Fibroblast of lung (primary cell): ENCODE results near the gene KIF26B.

Source experiments
- EZH2 ChIP-seq: IDR thresholded peaks from 2 replicates; pipeline ENCODE4 v1.5.1; 2012; ENCODE audit warnings: low read length, control low read depth, mild to moderate bottlenecking; ENCODE audit errors: missing control alignments
- TF ChIP-seq, protein P1 (sequence below), 2 donors: IDR thresholded peaks in 1 of 2; conservative IDR thresholded peaks in 1 of 2; 1 replicate in 1 of 2; 2 replicates in 1 of 2; pipeline ENCODE4 v1.5.1; 2011 to 2012; ENCODE audit warnings: low read length in 2 of 2, control low read depth in 1 of 2, inconsistent platforms in 1 of 2, low read depth in 1 of 2, mild to moderate bottlenecking in 1 of 2

DNA sequence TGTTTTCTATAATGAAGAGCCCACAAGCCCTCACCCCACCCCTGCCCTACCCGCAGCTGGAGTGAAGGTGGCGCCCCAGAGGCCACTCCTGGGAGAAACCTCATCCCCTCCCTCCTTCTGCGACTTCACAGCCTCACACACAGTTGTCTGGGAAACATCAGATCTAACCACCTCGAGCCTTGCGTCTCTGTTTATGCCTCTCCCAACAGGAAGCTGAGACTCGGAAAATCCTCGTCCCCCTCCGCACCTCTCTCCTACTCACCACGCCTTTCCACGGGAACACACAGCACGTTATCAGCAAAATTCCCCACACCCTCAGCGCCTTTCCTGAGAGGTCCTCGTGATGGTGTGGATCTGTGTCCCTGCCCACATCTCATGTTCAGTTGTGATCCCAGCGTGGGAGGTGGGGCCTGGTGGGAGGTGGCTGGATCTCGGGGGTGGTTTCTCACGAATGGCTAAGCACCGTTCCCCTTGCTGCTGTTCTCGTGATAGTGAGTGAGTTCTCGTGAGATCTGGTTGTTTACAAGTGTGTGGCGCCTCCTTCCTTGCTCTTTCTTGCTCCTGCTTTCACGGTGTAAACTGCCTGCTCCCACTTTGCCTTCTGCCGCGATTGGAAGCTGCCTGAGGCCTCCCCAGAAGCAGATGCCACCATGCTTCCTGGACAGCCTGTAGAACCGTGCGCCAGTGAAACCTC is 190.6 kb downstream of the KIF26B start:
- TF ChIP-seq, protein P1, sequence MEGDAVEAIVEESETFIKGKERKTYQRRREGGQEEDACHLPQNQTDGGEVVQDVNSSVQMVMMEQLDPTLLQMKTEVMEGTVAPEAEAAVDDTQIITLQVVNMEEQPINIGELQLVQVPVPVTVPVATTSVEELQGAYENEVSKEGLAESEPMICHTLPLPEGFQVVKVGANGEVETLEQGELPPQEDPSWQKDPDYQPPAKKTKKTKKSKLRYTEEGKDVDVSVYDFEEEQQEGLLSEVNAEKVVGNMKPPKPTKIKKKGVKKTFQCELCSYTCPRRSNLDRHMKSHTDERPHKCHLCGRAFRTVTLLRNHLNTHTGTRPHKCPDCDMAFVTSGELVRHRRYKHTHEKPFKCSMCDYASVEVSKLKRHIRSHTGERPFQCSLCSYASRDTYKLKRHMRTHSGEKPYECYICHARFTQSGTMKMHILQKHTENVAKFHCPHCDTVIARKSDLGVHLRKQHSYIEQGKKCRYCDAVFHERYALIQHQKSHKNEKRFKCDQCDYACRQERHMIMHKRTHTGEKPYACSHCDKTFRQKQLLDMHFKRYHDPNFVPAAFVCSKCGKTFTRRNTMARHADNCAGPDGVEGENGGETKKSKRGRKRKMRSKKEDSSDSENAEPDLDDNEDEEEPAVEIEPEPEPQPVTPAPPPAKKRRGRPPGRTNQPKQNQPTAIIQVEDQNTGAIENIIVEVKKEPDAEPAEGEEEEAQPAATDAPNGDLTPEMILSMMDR (conservative IDR thresholded peaks at IDR 0.05 in 1 of 2, IDR thresholded peaks at IDR 0.05 in 1 of 2; ENCODE audit: low read depth in 1 of 2, low read length in 2 of 2): no peak
- TF ChIP-seq EZH2: no peak
